ENCODE measurements around the gene CRISPLD2. TPM values are rescaled to one million over a fixed set of nuclear protein-coding genes. Genes with fewer than 3 reads are reported as not detected.

CRISPLD2 gene
- total RNA-seq, 1 experiment from 2014 or later: 2.0 TPM

GRCh38 chr16:84947996-84948850 is 128.4 kb downstream of the CRISPLD2 start:
- Histone ChIP-seq H3K36me3 (replicated peaks; ENCODE audit: control insufficient read depth, insufficient read depth, low read length) (no peaks in the 10 kb centered on the region), H3K27me3 (ENCODE audit: control insufficient read depth, insufficient read depth, low read length) (no peaks in the 10 kb centered on the region), H3K4me3 (ENCODE audit: insufficient read depth, low read depth, low read length) (no peak overlapping the region)
- DNase-seq: peak; percentile 55

- H3K27me3 ChIP-seq (ENCODE audit: control insufficient read depth, insufficient read depth, low read length): no peaks in the 10 kb centered on the region
- no peak for DNase-seq
- no peaks in the 10 kb centered on the region for H3K36me3 ChIP-seq (replicated peaks; ENCODE audit: control insufficient read depth, insufficient read depth, low read length)
- no peak overlapping the region for H3K4me3 ChIP-seq (ENCODE audit: insufficient read depth, low read depth, low read length)
Observed at GRCh38 chr16:84948851-84949610, 129.2 kb downstream of the CRISPLD2 start.

GRCh38 chr16:84949772-84950436 is 130.1 kb downstream of the CRISPLD2 start:
- Histone ChIP-seq H3K4me3 (ENCODE audit: insufficient read depth, low read depth, low read length) (no peak overlapping the region), H3K27me3 (ENCODE audit: control insufficient read depth, insufficient read depth, low read length) (no peaks in the 10 kb centered on the region), H3K36me3 (replicated peaks; ENCODE audit: control insufficient read depth, insufficient read depth, low read length) (no peaks in the 10 kb centered on the region)
- no peak for DNase-seq

- no peaks in the 10 kb centered on the region for H3K27me3 ChIP-seq (ENCODE audit: control insufficient read depth, insufficient read depth, low read length)
- no peak overlapping the region for H3K4me3 ChIP-seq (ENCODE audit: insufficient read depth, low read depth, low read length)
- DNase-seq: peak; percentile 75
- H3K36me3 ChIP-seq (replicated peaks; ENCODE audit: control insufficient read depth, insufficient read depth, low read length): no peaks in the 10 kb centered on the region
Observed at GRCh38 chr16:84950906-84951305, 131.1 kb downstream of the CRISPLD2 start.

- Histone ChIP-seq H3K36me3 (replicated peaks; ENCODE audit: control insufficient read depth, insufficient read depth, low read length) (no peaks in the 10 kb centered on the region), H3K4me3 (ENCODE audit: insufficient read depth, low read depth, low read length) (no peak overlapping the region), H3K27me3 (ENCODE audit: control insufficient read depth, insufficient read depth, low read length) (no peaks in the 10 kb centered on the region)
- DNase-seq: peak; percentile 89
Observed at GRCh38 chr16:84952335-84953189, 132.8 kb downstream of the CRISPLD2 start.

GRCh38 chr16:84953190-84953746 is 133.5 kb downstream of the CRISPLD2 start:
- DNase-seq: no peak
- no peaks in the 10 kb centered on the region for H3K27me3 ChIP-seq (ENCODE audit: control insufficient read depth, insufficient read depth, low read length)
- no peak overlapping the region for H3K4me3 ChIP-seq (ENCODE audit: insufficient read depth, low read depth, low read length)
- H3K36me3 ChIP-seq (replicated peaks; ENCODE audit: control insufficient read depth, insufficient read depth, low read length): no peaks in the 10 kb centered on the region

- Histone ChIP-seq H3K27me3 (ENCODE audit: control insufficient read depth, insufficient read depth, low read length) (no peaks in the 10 kb centered on the region), H3K36me3 (replicated peaks; ENCODE audit: control insufficient read depth, insufficient read depth, low read length) (no peaks in the 10 kb centered on the region), H3K4me3 (ENCODE audit: insufficient read depth, low read depth, low read length) (no peak overlapping the region)
- DNase-seq: no peak
Observed at GRCh38 chr16:84955427-84955826, 135.6 kb downstream of the CRISPLD2 start.

GRCh38 chr16:84957192-84957591 is 137.4 kb downstream of the CRISPLD2 start:
- no peak for DNase-seq
- Histone ChIP-seq H3K27me3 (ENCODE audit: control insufficient read depth, insufficient read depth, low read length) (no peaks in the 10 kb centered on the region), H3K4me3 (ENCODE audit: insufficient read depth, low read depth, low read length) (no peak overlapping the region), H3K36me3 (replicated peaks; ENCODE audit: control insufficient read depth, insufficient read depth, low read length) (no peaks in the 10 kb centered on the region)

GRCh38 chr16:84957792-84958191 is 138.0 kb downstream of the CRISPLD2 start:
- no peak for DNase-seq
- Histone ChIP-seq H3K36me3 (replicated peaks; ENCODE audit: control insufficient read depth, insufficient read depth, low read length) (no peaks in the 10 kb centered on the region), H3K4me3 (ENCODE audit: insufficient read depth, low read depth, low read length) (no peak overlapping the region), H3K27me3 (ENCODE audit: control insufficient read depth, insufficient read depth, low read length) (no peaks in the 10 kb centered on the region)

Other genes starting within 250 kb of the CRISPLD2 start
- 114 and 118 TPM in 2 replicates for gene COTL1, start 201.9 kb upstream of the CRISPLD2 start, total RNA-seq (2014; rRNA removed; shearing (Covaris generic))
- gene KLHL36, start 171.5 kb upstream of the CRISPLD2 start, total RNA-seq (2014; rRNA removed; shearing (Covaris generic)): 76.6 and 92.3 TPM in 2 replicates
- 132 and 150 TPM in 2 replicates for gene USP10, start 120.0 kb upstream of the CRISPLD2 start, total RNA-seq (2014; rRNA removed; shearing (Covaris generic))
- 56.9 and 60.7 TPM in 2 replicates for gene ZDHHC7, start 191.6 kb downstream of the CRISPLD2 start, total RNA-seq (2014; rRNA removed; shearing (Covaris generic))
- gene KIAA0513, start 207.8 kb downstream of the CRISPLD2 start, total RNA-seq (2014; rRNA removed; shearing (Covaris generic)): 5.1 and 11.7 TPM in 2 replicates

Data from H7 (cell line).